Muscle of leg (tissue), 11 donors: ENCODE measurements around the gene DPY19L2. TPM values are rescaled to one million over a fixed set of nuclear protein-coding genes. Genes with fewer than 3 reads are reported as not detected.
"Not testable (repeated sequence)": the region's sequence is repeated elsewhere in the genome, so short reads cannot be mapped to it uniquely, and the experiment has no call there.

Experiments used
- DNase-seq: peaks from one replicate; pipeline ENCODE4 v3.0.0; 2013
- H3K27ac ChIP-seq: one replicate; pipeline ENCODE4 v1.5.1; 2013; ENCODE audit warnings: mild to moderate bottlenecking, low read length, control low read depth
- H3K27me3 ChIP-seq: one replicate; pipeline ENCODE4 v1.6.1; 2013; ENCODE audit warnings: low read length; ENCODE audit not compliant: control insufficient read depth, insufficient read depth
- H3K36me3 ChIP-seq: one replicate; pipeline ENCODE4 v1.6.1; 2013; ENCODE audit warnings: low read length; ENCODE audit not compliant: control insufficient read depth, insufficient read depth
- H3K4me1 ChIP-seq: one replicate; pipeline ENCODE4 v1.6.1; 2013; ENCODE audit warnings: low read length; ENCODE audit not compliant: control insufficient read depth, insufficient read depth
- H3K4me3 ChIP-seq: one replicate; pipeline ENCODE4 v1.5.1; 2013; ENCODE audit warnings: low read length, control low read depth
- H3K9me3 ChIP-seq: replicated peaks from 2 replicates; pipeline ENCODE4 v1.6.1; 2013; ENCODE audit warnings: low read depth, low read length; ENCODE audit not compliant: control insufficient read depth
- WGBS: methylation state at CpG from one replicate; pipeline ENCODE4 v1.1.5; 2013; ENCODE audit warnings: missing lambda C conversion rate; ENCODE audit not compliant: insufficient coverage; 5-methylcytosine and 5-hydroxymethylcytosine counted together
- polyA plus RNA-seq, 8 donors: library from polyadenylated mRNA; unstranded; fragments of 120-200 nt; gene quantifications; one replicate each; pipeline versions ENCODE4 v1.2.1 to v1.2.3, GENCODE V29; 2013; ENCODE audit warnings: inconsistent platforms in 1 of 8, low replicate concordance in 1 of 8; ENCODE audit not compliant: insufficient read length in 8 of 8, insufficient read depth in 1 of 8
- total RNA-seq: library from RNA; stranded (reverse); fragments of 120-200 nt; gene quantifications from one replicate; pipeline ENCODE4 v1.2.4, GENCODE V29; 2013

The DPY19L2 gene
- total and polyA plus RNA-seq, 9 donors = 4.6 to 11.8 (median 7.3) TPM

GRCh38 chr12:63699678-63700382 is 31.5 kb upstream of the DPY19L2 start:
- not testable (repeated sequence) for H3K27me3 ChIP-seq, H3K27ac ChIP-seq, H3K4me1 ChIP-seq, H3K9me3 ChIP-seq, H3K4me3 ChIP-seq, H3K36me3 ChIP-seq, DNase-seq
- 82% methylated on average over 2 of the region's 3 CpGs for WGBS

DNA sequence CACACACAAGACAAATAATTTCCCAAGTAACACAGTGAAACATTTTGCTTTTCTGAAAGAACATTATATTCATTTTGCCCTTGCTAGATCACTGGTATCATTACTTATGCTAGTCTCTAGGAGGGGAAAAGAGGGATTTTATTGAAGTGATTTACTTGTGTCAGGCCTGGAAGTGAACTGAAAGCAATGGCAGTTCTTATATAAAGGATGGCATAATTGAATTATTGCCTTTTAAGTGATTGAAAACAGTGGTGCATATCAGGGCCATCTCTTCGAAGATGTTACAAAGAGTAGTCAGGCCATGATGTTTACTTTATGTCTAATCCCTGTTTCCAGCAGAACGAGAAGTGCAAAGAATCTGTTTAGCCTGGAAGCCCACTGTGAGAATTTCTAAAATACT is 30.7 kb upstream of the DPY19L2 start:
- not testable (repeated sequence) for H3K4me3 ChIP-seq, H3K27ac ChIP-seq, DNase-seq

GRCh38 chr12:63690837-63691236 is 22.5 kb upstream of the DPY19L2 start:
- no CpG with 5 or more reads among the region's 2 CpGs for WGBS
- H3K27me3 ChIP-seq, DNase-seq, H3K36me3 ChIP-seq, H3K4me3 ChIP-seq, H3K27ac ChIP-seq, H3K4me1 ChIP-seq, H3K9me3 ChIP-seq: not testable (repeated sequence)

More for the DNA sequence above, 30.7 kb upstream of the DPY19L2 start:
- no CpG with 5 or more reads among the region's 2 CpGs for WGBS
- H3K9me3 ChIP-seq, H3K36me3 ChIP-seq, H3K4me1 ChIP-seq, H3K27me3 ChIP-seq: not testable (repeated sequence)

DNA sequence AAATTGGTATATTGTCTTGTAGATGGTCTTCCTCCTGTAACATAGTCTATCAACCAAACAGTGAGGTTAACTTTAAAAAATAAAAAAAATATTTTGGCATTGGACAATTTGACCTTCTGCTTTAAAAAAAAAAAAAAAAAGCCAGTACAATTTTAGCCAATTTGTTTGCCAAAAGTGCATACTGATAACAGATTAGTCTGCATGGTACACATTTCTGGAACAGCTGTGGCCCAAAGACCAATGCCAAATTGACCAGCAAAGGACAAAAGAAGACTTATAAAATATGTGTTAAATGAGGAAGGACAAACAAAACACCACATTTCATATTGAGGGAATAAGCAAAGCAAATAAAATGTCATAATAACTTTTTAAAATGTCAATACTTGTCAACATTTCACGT is 20.8 kb upstream of the DPY19L2 start:
- not testable (repeated sequence) for H3K27me3 ChIP-seq, H3K27ac ChIP-seq, H3K4me3 ChIP-seq, H3K9me3 ChIP-seq, H3K36me3 ChIP-seq, DNase-seq, H3K4me1 ChIP-seq
- WGBS = no CpG with 5 or more reads among the region's 1 CpG

DNA sequence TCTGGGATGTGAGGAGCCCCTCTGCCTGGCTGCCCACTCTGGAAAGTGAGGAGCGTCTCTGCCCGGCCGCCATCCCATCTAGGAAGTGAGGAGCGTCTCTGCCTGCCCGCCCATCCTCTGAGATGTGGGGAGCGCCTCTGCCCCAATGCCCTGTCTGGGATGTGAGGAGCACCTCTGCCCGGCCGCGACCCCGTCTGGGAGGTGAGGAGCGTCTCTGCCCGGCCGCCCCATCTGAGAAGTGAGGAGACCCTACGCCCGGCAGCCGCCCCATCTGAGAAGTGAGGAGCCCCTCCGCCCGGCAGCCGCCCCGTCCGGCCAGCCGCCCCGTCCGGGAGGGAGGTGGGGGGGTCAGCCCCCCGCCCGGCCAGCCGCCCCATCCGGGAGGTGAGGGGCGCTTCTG is 18.3 kb upstream of the DPY19L2 start:
- H3K4me3 ChIP-seq, DNase-seq, H3K27ac ChIP-seq, H3K27me3 ChIP-seq, H3K4me1 ChIP-seq, H3K9me3 ChIP-seq, H3K36me3 ChIP-seq: not testable (repeated sequence)
- 94% methylated on average over 3 of the region's 29 CpGs for WGBS

DNA sequence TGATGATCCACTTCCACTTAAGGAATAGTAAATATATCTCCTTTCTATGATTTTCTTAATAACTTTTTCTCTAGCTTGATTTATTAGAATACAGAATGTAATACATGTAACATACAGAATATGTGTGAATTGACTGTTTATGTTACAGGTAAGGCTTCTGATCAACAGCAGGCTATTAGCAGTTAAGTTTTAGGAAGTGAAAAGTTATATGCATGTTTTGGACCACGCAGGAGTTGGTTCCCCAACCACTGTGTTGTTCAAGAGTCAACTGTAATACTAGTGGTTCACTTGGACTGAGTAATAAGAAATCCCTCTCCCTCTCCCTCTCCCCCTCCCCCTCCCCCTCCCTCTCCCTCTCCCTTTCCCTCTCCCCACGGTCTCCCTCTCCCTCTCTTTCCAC is 17.5 kb upstream of the DPY19L2 start:
- H3K9me3 ChIP-seq, DNase-seq: not testable (repeated sequence)
- WGBS = no CpG with 5 or more reads among the region's 2 CpGs

GRCh38 chr12:63682617-63683016 is 14.3 kb upstream of the DPY19L2 start:
- not testable (repeated sequence) for H3K4me1 ChIP-seq, H3K27ac ChIP-seq, DNase-seq, H3K36me3 ChIP-seq, H3K9me3 ChIP-seq, H3K27me3 ChIP-seq, H3K4me3 ChIP-seq
- WGBS = no CpG with 5 or more reads among the region's 2 CpGs

More for the DNA sequence above, 17.5 kb upstream of the DPY19L2 start:
- not testable (repeated sequence) for H3K27me3 ChIP-seq, H3K36me3 ChIP-seq, H3K27ac ChIP-seq, H3K4me1 ChIP-seq, H3K4me3 ChIP-seq

- not testable (repeated sequence) for H3K27ac ChIP-seq, DNase-seq, H3K36me3 ChIP-seq, H3K9me3 ChIP-seq, H3K27me3 ChIP-seq, H3K4me1 ChIP-seq, H3K4me3 ChIP-seq
Observed at GRCh38 chr12:63680758-63681157, 12.5 kb upstream of the DPY19L2 start.

DNA sequence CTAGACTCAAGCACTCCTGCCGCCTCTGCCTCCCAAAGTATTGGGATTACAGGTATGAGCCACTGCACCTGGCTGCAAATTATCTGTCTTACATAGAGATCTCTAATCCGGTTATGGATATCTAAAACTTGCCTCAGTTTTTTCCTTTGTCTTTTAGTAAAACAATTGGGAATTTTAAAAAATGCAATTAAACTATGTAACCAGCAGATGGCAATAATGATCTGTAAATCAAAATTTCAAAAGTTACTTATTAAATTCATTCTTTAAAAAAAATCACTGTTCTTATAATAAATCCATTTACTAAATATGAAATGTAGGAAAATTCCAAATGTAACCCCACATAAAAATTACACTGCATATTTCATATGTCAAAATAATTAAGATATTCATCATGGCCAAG is 4.3 kb upstream of the DPY19L2 start:
- H3K4me3 ChIP-seq, H3K36me3 ChIP-seq, DNase-seq, H3K9me3 ChIP-seq, H3K27ac ChIP-seq, H3K27me3 ChIP-seq, H3K4me1 ChIP-seq: not testable (repeated sequence)
- WGBS = no CpG with 5 or more reads among the region's 2 CpGs

DNA sequence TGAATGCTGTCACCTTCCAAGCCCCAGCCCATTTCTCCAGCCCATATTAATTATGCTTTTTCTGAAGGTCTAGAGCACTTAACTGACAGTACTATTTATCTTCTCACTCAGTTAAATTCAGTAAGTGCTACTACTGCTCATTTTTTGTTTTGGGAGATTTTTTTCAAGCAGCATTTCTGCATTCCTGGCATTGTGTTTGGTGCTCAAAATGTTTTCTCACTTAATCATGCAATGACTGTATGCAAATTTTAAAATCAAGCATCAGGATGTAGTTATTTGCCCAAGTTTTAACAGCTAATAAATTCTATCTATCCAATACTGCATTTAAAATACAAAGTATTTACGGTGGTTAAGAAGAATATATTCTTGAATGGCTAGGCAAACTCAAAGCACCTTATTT is 1.6 kb upstream of the DPY19L2 start:
- not testable (repeated sequence) for H3K4me1 ChIP-seq, H3K27me3 ChIP-seq, H3K36me3 ChIP-seq, DNase-seq, H3K4me3 ChIP-seq, H3K9me3 ChIP-seq, H3K27ac ChIP-seq
- WGBS = no CpG with 5 or more reads among the region's 1 CpG

DNA sequence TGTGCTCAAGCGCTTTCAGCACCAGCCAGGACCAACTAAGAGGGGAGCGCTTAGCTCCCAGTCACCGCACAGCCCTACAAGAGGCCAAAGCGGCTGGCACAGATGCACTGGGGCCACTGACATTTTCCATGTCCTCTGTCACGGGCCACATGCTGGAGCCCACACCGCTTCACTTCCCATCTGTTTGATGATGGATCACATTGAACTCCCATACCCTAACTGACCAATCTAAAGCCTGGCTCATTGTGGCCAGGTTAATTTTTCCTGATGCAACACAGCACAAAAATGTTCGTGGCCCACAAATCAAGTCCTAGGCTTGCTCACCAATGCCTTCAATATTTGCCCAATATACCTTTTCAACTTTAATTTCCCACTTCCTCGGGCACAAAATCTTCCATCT is 1.1 kb upstream of the DPY19L2 start:
- H3K27me3 ChIP-seq, H3K4me1 ChIP-seq, H3K36me3 ChIP-seq, H3K4me3 ChIP-seq, H3K27ac ChIP-seq, DNase-seq, H3K9me3 ChIP-seq: not testable (repeated sequence)
- 14% methylated on average over 2 of the region's 8 CpGs for WGBS
